ENCODE data around the gene AQP3. TPM values are rescaled to one million over a fixed set of nuclear protein-coding genes. Genes with fewer than 3 reads are reported as not detected.
"Not testable (repeated sequence)": the region's sequence is repeated elsewhere in the genome, so short reads cannot be mapped to it uniquely, and the experiment has no call there.

Gene AQP3
- total and polyA plus RNA-seq, 5 donors, result 15.9 to 77.5 (median 18.7) TPM

DNA sequence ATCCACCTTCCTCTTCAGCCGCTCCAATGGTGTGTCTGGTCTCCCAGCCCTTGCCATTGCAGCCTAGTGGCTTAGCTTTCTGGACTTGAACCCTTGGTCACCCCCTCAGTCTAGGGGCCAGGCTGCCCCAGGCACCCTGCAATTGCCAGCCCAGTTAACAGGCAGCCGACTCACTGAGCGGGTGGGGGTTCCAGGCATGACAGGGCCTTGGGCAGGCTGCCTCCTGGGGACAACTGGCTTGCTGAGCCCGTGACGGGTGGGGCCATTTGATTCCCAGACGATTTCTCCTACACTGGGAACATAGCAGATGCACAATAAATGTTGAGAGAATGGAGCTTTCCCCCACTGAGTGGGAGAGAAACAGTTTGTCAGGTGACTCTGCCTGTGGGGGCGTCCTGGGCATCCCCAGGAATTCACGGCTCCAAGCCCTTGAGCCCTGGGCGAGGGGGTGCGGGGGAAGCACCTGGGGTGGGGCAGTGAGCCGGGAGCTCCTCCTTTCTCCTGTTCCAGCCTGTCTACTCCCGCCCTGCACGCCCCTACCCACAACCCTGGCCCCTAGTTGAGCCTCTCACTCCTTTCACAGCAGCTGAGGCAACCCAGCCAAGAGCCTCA is 32.4 kb downstream of the AQP3 start:
- intact Hi-C loops (cut with DNase I), result loop anchor here in 3 of 4 donors (2.0 to 5.0 kb wide), 3 partner anchors 40 to 43 kb away; no protein-coding TSS in a partner anchor

DNA sequence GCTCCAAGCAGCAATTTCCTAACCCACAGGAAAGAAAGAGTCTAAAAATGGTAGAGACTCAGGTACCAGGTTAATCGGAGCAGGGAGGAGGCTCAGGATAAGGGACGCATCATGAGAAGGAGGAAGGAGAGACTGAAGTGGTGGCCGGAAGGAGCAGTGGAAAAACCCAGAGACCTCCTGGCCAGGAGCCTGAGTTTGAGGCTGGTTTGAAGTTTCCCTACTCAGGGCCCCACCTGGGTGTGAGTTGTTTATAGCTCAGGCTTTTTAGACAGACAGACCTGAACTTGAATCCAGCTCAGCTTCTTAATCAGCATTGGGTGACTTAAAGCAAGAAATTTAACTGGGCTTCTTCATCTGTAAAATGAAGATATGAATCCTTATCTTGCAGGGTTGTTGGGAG is 33.1 kb downstream of the AQP3 start:
- ATAC-seq (no peak), DNase-seq (no peak)
- Histone ChIP-seq H3K27me3 (ENCODE audit: control insufficient read depth, insufficient read depth) (no peaks in the 10 kb centered on the region), H3K4me1 (ENCODE audit: control insufficient read depth, insufficient read depth, low read length) (no peaks in the 10 kb centered on the region), H3K4me3 (ENCODE audit: low read length) (no peak overlapping the region), H3K27ac (ENCODE audit: low read length) (no peak overlapping the region), H3K9me3 (ENCODE audit: control insufficient read depth, low read length) (no peaks in the 10 kb centered on the region)
- intact Hi-C loops (cut with DNase I), result loop anchor here in 2 of 4 donors (2.0 kb wide), 2 partner anchors 39 to 41 kb away; no protein-coding TSS in a partner anchor
- 57% methylated on average over 3 of the region's 3 CpGs for whole genome bisulfite sequencing

More for the DNA sequence above, 32.4 kb downstream of the AQP3 start:
- Histone ChIP-seq H3K27me3 (ENCODE audit: control insufficient read depth, insufficient read depth) (no peaks in the 10 kb centered on the region), H3K27ac (ENCODE audit: low read length) (no peak overlapping the region), H3K9me3 (ENCODE audit: control insufficient read depth, low read length) (no peaks in the 10 kb centered on the region), H3K4me1 (ENCODE audit: control insufficient read depth, insufficient read depth, low read length) (no peaks in the 10 kb centered on the region), H3K4me3 (ENCODE audit: low read length) (no peak overlapping the region)
- WGBS, result 62% methylated on average over 13 of the region's 13 CpGs
- ATAC-seq (no peak), DNase-seq (no peak)

DNA sequence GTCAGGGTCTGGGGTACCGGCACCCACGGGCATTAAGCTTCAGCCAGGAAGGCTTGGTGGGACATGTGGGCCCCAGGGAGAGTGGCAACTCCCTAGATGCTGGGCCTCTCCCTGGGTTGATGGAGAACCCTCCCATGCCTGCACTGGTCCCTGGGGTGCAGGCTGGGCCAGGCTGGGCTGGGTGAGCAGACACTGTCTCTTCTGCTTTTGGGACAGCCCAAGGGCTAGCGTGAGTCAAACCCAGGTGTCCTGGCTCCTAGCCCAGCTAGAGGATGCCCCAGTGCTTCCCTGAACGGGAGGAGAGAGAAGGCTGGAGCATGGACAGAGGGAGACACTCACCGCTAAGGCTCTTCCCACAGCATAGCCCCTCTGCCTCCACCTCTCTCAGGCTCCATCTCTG is 39.3 kb downstream of the AQP3 start:
- Histone ChIP-seq H3K27ac (ENCODE audit: low read length) (no peak overlapping the region), H3K27me3 (ENCODE audit: control insufficient read depth, insufficient read depth) (no peaks in the 10 kb centered on the region), H3K4me3 (ENCODE audit: low read length) (no peak overlapping the region), H3K4me1 (ENCODE audit: control insufficient read depth, insufficient read depth, low read length) (no peaks in the 10 kb centered on the region), H3K9me3 (ENCODE audit: control insufficient read depth, low read length) (no peaks in the 10 kb centered on the region)
- intact Hi-C loops (cut with DNase I), result no loop called here
- DNase-seq (peak in 1 of 3 donors; percentile 12), ATAC-seq (no peak)
- WGBS, result 78% methylated on average over 5 of the region's 5 CpGs

DNA sequence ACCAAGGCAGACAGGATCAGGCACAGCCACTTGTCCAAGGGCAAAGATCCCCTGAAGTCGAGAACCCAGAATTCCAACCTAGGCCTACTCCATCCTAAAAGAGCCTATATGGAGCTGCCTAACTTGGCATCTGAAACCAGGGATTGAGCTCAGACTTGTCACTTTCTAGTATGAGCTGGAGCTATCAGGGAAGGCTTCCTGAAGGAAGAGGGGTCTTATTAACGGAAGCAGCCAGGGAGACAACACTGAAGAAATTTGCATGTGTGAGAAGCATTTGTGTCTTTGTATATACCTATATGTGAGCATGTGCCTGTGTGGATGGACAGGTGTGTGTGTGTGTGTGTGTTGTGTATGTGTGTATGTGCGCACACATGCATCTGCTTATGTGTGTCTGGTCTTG is 40.3 kb downstream of the AQP3 start:
- ATAC-seq, result no peak
- WGBS, result 95% methylated on average over 3 of the region's 3 CpGs
- intact Hi-C loops (cut with DNase I), result no loop called here
- Histone ChIP-seq H3K27ac (ENCODE audit: low read length) (no peak overlapping the region), H3K27me3 (ENCODE audit: control insufficient read depth, insufficient read depth) (no peaks in the 10 kb centered on the region), H3K9me3 (ENCODE audit: control insufficient read depth, low read length) (no peaks in the 10 kb centered on the region), H3K4me1 (ENCODE audit: control insufficient read depth, insufficient read depth, low read length) (no peaks in the 10 kb centered on the region), H3K4me3 (ENCODE audit: low read length) (no peak overlapping the region)
- DNase-seq, result no peak

DNA sequence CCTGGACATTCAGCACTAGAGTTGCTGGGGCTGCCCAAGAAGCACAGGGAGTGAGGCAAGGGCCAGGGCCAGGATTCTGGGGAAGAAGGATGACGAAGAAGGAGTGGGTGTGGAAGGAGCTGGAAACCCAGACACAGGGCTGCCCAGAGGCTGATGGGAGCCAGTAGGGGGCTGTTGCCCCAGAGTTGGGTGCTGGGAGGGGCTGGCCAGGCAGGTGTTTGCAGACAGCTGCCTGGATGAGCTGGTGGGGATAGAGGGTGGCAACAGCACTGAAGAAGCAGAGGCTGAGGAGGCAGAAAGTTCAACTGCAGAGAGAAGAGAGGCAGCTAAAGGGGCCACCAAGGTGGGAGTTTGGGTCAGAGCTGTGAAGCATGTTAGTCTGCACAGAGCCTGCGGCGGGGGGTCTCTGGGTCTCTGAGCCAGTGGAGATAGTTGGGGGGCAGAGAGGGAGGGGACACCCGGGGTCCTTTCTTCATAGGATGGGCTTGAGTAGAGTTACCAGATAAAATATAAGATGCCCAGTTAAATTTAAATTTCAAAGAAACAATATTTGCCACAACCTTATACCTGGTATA is 42.5 kb downstream of the AQP3 start:
- Histone ChIP-seq H3K27ac (ENCODE audit: low read length) (peak overlapping the region; percentile 33), H3K9me3 (ENCODE audit: control insufficient read depth, low read length) (no peaks in the 10 kb centered on the region), H3K4me3 (ENCODE audit: low read length) (no peak overlapping the region), H3K4me1 (ENCODE audit: control insufficient read depth, insufficient read depth, low read length) (no peaks in the 10 kb centered on the region), H3K27me3 (ENCODE audit: control insufficient read depth, insufficient read depth) (no peaks in the 10 kb centered on the region)
- 85% methylated on average over 4 of the region's 4 CpGs for WGBS
- DNase-seq (peak in 1 of 3 donors; percentile 42), ATAC-seq (peak; percentile 20 to 49)
- intact Hi-C loops (cut with DNase I), result no loop called here

DNA sequence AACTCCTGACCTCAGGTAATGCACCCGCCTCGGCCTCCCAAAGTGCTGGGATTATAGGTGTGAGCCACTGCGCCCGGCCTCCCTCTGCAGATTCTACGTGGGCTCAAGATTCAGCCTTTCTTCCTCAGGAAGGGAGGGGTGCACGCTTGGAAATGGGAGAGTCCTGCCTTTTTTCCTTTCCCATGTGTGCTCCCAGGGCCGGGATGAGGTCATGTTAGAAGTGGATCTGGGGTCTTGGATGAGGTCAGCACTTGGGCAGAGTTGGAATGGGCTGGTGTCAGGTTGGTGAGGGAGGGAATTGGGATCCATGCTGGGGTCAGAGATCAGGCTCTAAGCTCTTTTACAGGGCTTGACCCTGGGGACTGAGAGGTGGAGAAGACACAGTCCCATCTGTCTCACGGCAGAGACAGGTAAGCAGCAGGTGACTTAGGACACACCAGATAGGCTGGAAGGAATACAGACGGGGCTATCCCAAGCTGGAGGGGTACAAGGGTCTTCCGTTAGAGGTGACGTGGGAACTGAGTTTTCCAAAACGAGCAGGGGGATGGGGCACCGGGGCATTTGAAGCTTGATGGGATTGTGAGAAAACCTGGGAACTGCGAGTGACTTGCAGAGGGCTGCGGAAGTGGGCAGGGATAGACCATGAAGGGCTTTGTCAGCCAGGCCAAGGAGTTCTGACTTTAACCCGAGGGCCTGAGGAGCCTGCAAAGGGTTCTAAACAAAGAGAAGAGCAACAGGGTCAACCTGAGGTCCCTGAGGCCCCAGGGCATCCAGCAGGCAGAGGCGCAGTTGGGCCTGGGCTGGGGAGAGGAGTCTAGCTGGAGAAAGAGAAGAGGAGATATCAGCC is 43.2 kb downstream of the AQP3 start:
- intact Hi-C loops (cut with DNase I), result no loop called here
- Histone ChIP-seq H3K9me3 (ENCODE audit: control insufficient read depth, low read length) (no peaks in the 10 kb centered on the region), H3K27ac (ENCODE audit: low read length) (peak overlapping the region; percentile 32), H3K4me1 (ENCODE audit: control insufficient read depth, insufficient read depth, low read length) (no peaks in the 10 kb centered on the region), H3K4me3 (ENCODE audit: low read length) (no peak overlapping the region), H3K27me3 (ENCODE audit: control insufficient read depth, insufficient read depth) (no peaks in the 10 kb centered on the region)
- ATAC-seq (peak; percentile 67 to 91), DNase-seq (peak in 2 of 3 donors; percentile 49 to 64)
- 72% methylated on average over 17 of the region's 17 CpGs for WGBS

DNA sequence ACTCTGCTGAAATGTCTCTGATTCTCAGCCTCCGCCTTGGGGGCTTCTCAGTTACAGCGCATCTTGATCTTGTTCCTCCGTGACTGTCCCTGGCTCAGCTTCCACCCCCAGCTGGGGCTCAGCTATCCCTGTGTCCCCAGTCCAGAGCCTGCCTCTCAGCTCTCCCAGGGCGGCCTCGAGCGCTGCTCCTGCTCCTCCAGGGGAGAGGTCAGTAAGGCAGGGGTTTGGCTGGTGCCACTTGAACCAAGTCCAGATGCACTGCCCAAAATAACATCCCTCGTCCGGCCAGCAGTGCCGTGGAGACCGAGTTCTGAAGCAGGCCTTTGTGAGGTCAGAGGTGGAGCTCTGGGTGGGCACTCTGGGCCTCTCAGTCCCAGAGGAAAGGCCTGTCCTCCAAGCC is 45.0 kb downstream of the AQP3 start, which contains the start of gene AQP7:
Gene AQP7 (minus strand): TSS at position 198 of the 400 bp plus-strand sequence. CDS start 1,306 bp downstream, outside the sequence.
- ATAC-seq; H3K27me3 ChIP-seq (ENCODE audit: control insufficient read depth, insufficient read depth); H3K4me1 ChIP-seq (ENCODE audit: control insufficient read depth, insufficient read depth, low read length); intact Hi-C loops (cut with DNase I); H3K9me3 ChIP-seq (ENCODE audit: control insufficient read depth, low read length): not testable (repeated sequence)
- peak within 1 kb of the TSS; percentile 25 for H3K4me3 ChIP-seq (ENCODE audit: low read length)
- peak; percentile 67 to 89 (median 82) for DNase-seq
- peak within 1 kb of the TSS; percentile 85 for H3K27ac ChIP-seq (ENCODE audit: low read length)
- 16% methylated on average over 10 of the region's 10 CpGs for WGBS

DNA sequence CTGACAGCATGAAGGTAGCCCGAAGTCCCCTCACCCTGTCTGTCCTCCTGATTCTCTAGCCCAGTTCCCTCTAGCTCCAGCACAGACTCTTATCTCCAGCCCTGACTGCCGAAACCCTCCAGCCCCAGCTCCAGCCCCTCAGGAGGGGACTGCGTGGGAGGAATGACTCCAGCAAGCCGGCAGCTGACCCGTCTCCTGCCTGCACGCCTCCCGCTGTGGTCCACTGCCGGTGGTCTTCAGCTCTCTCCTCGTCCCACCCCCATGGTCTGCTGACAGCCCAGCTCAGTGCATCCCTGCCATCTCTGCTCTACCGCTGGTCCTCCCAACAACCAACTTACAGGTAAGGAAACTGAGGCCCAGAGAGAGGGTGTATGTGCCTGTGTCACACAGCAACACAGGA is 45.6 kb downstream of the AQP3 start:
- WGBS, result 42% methylated on average over 9 of the region's 10 CpGs
- H3K9me3 ChIP-seq (ENCODE audit: control insufficient read depth, low read length); ATAC-seq; DNase-seq; H3K27me3 ChIP-seq (ENCODE audit: control insufficient read depth, insufficient read depth); H3K4me1 ChIP-seq (ENCODE audit: control insufficient read depth, insufficient read depth, low read length); intact Hi-C loops (cut with DNase I): not testable (repeated sequence)
- peak overlapping the region; percentile 25 for H3K4me3 ChIP-seq (ENCODE audit: low read length)
- peak overlapping the region; percentile 85 for H3K27ac ChIP-seq (ENCODE audit: low read length)

DNA sequence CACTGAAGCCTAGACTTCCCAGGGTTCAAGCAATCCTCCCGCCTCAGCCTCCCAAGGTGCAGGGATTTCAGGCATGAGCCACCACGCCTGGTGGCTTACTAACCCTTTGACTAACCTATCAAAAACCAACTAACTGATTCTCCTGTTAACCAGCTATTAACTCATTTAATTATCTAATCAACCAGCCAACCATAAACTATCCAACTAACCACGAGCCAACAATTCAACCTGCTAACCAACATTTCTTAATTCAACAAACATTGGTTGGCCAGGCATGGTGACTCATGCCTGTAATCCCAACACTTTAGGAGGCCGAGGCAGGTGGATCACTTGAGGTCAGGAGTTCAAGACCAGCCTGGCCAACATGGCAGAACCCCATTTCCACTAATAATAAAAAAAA is 48.3 kb downstream of the AQP3 start:
- H3K27ac ChIP-seq (ENCODE audit: low read length); H3K27me3 ChIP-seq (ENCODE audit: control insufficient read depth, insufficient read depth); intact Hi-C loops (cut with DNase I); H3K9me3 ChIP-seq (ENCODE audit: control insufficient read depth, low read length); H3K4me1 ChIP-seq (ENCODE audit: control insufficient read depth, insufficient read depth, low read length); H3K4me3 ChIP-seq (ENCODE audit: low read length); ATAC-seq; DNase-seq: not testable (repeated sequence)
- WGBS, result 93% methylated on average over 4 of the region's 4 CpGs

DNA sequence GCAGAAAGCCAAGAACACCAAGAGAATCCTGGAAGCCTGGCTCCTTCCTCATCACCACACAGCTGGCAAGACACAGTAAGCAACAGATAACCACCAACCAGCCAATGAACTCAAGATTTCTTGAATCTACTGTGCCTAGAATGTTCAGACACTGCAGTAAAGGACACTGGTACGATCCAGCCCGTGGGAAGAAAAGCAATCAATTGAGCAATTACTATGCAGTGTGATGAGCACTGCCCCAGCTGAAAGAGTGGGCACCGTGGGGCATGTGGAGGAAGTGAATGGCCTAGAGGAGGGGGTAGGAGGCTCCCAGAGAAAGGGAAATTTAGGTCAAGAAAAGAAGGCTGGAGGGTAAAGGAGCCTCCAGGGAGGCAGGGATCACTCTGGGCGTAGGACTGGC is 49.6 kb downstream of the AQP3 start:
- H3K4me3 ChIP-seq (ENCODE audit: low read length); DNase-seq; intact Hi-C loops (cut with DNase I); H3K9me3 ChIP-seq (ENCODE audit: control insufficient read depth, low read length); H3K4me1 ChIP-seq (ENCODE audit: control insufficient read depth, insufficient read depth, low read length); H3K27ac ChIP-seq (ENCODE audit: low read length); ATAC-seq; H3K27me3 ChIP-seq (ENCODE audit: control insufficient read depth, insufficient read depth): not testable (repeated sequence)
- 78% methylated on average over 3 of the region's 4 CpGs for WGBS

Data from right cardiac atrium (tissue), 5 donors.